ENCODE results near the gene PRKCA. TPM values are rescaled to one million over a fixed set of nuclear protein-coding genes. Genes with fewer than 3 reads are reported as not detected.

PRKCA gene
- total RNA-seq, 1 donor from 2014 or later, result 4.7 TPM

GRCh38 chr17:66459811-66460270, 157.4 kb downstream of the PRKCA start:
- no peak overlapping the region for H3K4me3 ChIP-seq (ENCODE audit: low read depth, low read length)
- DNase-seq (ENCODE audit: low read depth) (peak; percentile 88), FAIRE-seq (no peak)
- TF ChIP-seq CTCF (IDR thresholded peaks at IDR 0.05; ENCODE audit: insufficient read depth, low read length, severe bottlenecking), result no peak
- H3K27me3 ChIP-seq (ENCODE audit: control insufficient read depth, insufficient read depth, low read length), result no peaks in the 10 kb centered on the region
- H3K36me3 ChIP-seq (ENCODE audit: control insufficient read depth, insufficient read depth, low read length), result no peaks in the 10 kb centered on the region

- H3K4me3 ChIP-seq (ENCODE audit: low read depth, low read length), result no peak overlapping the region
- DNase-seq (ENCODE audit: low read depth), result no peak
- FAIRE-seq, result no peak
- no peak for TF ChIP-seq CTCF (IDR thresholded peaks at IDR 0.05; ENCODE audit: insufficient read depth, low read length, severe bottlenecking)
- H3K36me3 ChIP-seq (ENCODE audit: control insufficient read depth, insufficient read depth, low read length), result no peaks in the 10 kb centered on the region
- no peaks in the 10 kb centered on the region for H3K27me3 ChIP-seq (ENCODE audit: control insufficient read depth, insufficient read depth, low read length)
Observed at GRCh38 chr17:66460558-66460957, 158.1 kb downstream of the PRKCA start.

- DNase-seq (ENCODE audit: low read depth) (no peak), FAIRE-seq (no peak)
- H3K27me3 ChIP-seq (ENCODE audit: control insufficient read depth, insufficient read depth, low read length), result no peaks in the 10 kb centered on the region
- no peaks in the 10 kb centered on the region for H3K36me3 ChIP-seq (ENCODE audit: control insufficient read depth, insufficient read depth, low read length)
- H3K4me3 ChIP-seq (ENCODE audit: low read depth, low read length), result no peak overlapping the region
- TF ChIP-seq CTCF (IDR thresholded peaks at IDR 0.05; ENCODE audit: insufficient read depth, low read length, severe bottlenecking), result no peak
Observed at GRCh38 chr17:66461343-66461995, 159.1 kb downstream of the PRKCA start.

- no peak for FAIRE-seq
- TF ChIP-seq CTCF (IDR thresholded peaks at IDR 0.05; ENCODE audit: insufficient read depth, low read length, severe bottlenecking), result no peak
- Histone ChIP-seq H3K27me3 (ENCODE audit: control insufficient read depth, insufficient read depth, low read length) (no peaks in the 10 kb centered on the region), H3K4me3 (ENCODE audit: low read depth, low read length) (no peak overlapping the region), H3K36me3 (ENCODE audit: control insufficient read depth, insufficient read depth, low read length) (no peaks in the 10 kb centered on the region)
- no peak for DNase-seq (ENCODE audit: low read depth)
Observed at GRCh38 chr17:66462010-66462409, 159.6 kb downstream of the PRKCA start.

- DNase-seq (ENCODE audit: low read depth) (no peak), FAIRE-seq (no peak)
- no peak overlapping the region for H3K4me3 ChIP-seq (ENCODE audit: low read depth, low read length)
- H3K36me3 ChIP-seq (ENCODE audit: control insufficient read depth, insufficient read depth, low read length), result no peaks in the 10 kb centered on the region
- no peak for TF ChIP-seq CTCF (IDR thresholded peaks at IDR 0.05; ENCODE audit: insufficient read depth, low read length, severe bottlenecking)
- H3K27me3 ChIP-seq (ENCODE audit: control insufficient read depth, insufficient read depth, low read length), result no peaks in the 10 kb centered on the region
Observed at GRCh38 chr17:66464921-66465320, 162.5 kb downstream of the PRKCA start.

- no peak for TF ChIP-seq CTCF (IDR thresholded peaks at IDR 0.05; ENCODE audit: insufficient read depth, low read length, severe bottlenecking)
- Histone ChIP-seq H3K4me3 (ENCODE audit: low read depth, low read length) (no peak overlapping the region), H3K27me3 (ENCODE audit: control insufficient read depth, insufficient read depth, low read length) (no peaks in the 10 kb centered on the region), H3K36me3 (ENCODE audit: control insufficient read depth, insufficient read depth, low read length) (no peaks in the 10 kb centered on the region)
- DNase-seq (ENCODE audit: low read depth) (no peak), FAIRE-seq (no peak)
Observed at GRCh38 chr17:66465701-66466100, 163.3 kb downstream of the PRKCA start.
